ENCODE results near the gene STX2.

DNA sequence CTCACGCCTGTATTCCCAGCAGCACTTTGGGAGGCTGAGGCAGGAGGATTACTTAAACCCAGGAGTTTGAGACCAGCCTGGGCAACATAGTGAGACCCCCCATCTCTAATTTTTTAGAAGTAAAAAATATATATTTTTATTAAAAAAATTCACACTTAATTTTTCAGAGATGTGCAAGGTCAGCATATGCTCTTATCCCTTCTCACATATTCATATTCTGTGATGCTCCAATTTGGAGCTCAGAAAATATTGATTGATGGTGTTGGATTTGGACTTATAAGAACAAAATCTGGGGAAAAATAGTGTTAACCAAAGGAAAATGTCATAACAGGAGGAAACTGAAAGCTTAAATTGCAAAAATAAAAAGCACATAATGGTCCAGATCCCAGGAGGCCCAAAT is 42.5 kb upstream of the STX2 start:
- TF ChIP-seq, protein P1, sequence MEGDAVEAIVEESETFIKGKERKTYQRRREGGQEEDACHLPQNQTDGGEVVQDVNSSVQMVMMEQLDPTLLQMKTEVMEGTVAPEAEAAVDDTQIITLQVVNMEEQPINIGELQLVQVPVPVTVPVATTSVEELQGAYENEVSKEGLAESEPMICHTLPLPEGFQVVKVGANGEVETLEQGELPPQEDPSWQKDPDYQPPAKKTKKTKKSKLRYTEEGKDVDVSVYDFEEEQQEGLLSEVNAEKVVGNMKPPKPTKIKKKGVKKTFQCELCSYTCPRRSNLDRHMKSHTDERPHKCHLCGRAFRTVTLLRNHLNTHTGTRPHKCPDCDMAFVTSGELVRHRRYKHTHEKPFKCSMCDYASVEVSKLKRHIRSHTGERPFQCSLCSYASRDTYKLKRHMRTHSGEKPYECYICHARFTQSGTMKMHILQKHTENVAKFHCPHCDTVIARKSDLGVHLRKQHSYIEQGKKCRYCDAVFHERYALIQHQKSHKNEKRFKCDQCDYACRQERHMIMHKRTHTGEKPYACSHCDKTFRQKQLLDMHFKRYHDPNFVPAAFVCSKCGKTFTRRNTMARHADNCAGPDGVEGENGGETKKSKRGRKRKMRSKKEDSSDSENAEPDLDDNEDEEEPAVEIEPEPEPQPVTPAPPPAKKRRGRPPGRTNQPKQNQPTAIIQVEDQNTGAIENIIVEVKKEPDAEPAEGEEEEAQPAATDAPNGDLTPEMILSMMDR (IDR thresholded peaks at IDR 0.05; ENCODE audit: low read depth, low read length, poor library complexity, severe bottlenecking) = no peak
- TF ChIP-seq EZH2phosphoT487 (IDR thresholded peaks at IDR 0.05; ENCODE audit: borderline replicate concordance, low read length) = no peak

All from DOHH2 (cell line).